ENCODE data around the gene SULF2. TPM values are rescaled to one million over a fixed set of nuclear protein-coding genes. Genes with fewer than 3 reads are reported as not detected.

Gene SULF2
- total RNA-seq, 4 donors from 2014 or later: 31.5 to 182 (median 94.4) TPM

DNA sequence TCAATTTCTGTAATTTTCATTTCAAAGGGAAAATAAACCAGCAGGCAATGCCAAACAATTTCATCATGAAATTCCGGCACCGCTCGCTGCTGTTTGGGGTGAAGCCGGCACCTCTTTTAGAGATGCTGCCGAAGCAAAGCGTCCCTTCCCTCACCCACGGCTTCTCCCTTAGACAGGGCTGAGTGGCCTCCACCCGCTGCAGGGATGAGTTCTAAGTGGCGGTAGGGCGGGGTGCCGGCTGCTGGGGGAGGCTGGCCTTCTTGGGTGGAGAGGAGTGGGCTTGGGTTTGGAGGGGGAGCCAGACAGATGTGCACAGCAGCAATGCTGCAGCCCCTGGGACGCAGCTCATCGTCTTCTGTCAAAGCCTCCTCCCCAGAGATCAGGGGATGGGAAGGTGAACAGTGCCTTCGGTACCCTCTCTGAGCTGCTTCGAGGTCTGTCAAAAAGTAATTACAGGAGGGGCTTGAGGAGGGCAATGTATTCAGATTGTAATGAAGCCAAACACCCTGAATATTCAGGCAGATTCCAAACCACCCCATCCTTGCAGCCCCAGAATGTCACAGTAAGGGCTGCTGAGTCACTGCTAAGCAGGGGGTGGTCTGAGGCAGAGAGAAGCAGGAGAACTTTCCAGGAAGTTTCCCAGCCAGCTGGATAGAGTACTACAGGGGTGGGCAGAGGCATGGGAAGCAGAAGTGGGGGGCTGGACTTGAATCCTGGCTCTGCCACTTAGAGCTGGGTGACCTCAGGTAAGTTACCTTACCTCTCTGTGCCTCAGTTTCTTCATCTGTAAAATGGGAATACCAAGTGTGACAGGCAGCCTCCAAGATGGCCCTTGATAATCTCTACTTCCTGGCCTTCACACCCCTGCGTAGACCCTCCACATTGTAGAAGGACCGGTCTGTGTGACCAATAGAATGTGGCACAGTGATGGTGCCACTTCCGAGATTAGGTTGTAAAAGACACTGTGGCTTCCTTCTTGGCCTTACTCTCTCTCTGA is 96.6 kb downstream of the SULF2 start:
- no peak overlapping the region for H3K27ac ChIP-seq
- no peak for DNase-seq
- H3K4me1 ChIP-seq: no peaks in the 10 kb centered on the region
- 75 to 92% methylated on average over 2 to 14 of the region's 18 CpGs for WGBS, 2 donors
- no peak overlapping the region for H3K4me3 ChIP-seq
- intact Hi-C loops (cut with DNase I): no loop called here
- no peaks in the 10 kb centered on the region for H3K27me3 ChIP-seq
- peaks cover 0 to 98% (median 4%) of the 10 kb centered on the region in 3 donors for H3K36me3 ChIP-seq
- no peak for TF ChIP-seq POLR2A (IDR thresholded peaks at IDR 0.05)
- TF ChIP-seq CTCF (IDR thresholded peaks at IDR 0.05): no peak
- H3K9me3 ChIP-seq: peaks cover 0 to 24% (median 18%) of the 10 kb centered on the region in 3 donors

DNA sequence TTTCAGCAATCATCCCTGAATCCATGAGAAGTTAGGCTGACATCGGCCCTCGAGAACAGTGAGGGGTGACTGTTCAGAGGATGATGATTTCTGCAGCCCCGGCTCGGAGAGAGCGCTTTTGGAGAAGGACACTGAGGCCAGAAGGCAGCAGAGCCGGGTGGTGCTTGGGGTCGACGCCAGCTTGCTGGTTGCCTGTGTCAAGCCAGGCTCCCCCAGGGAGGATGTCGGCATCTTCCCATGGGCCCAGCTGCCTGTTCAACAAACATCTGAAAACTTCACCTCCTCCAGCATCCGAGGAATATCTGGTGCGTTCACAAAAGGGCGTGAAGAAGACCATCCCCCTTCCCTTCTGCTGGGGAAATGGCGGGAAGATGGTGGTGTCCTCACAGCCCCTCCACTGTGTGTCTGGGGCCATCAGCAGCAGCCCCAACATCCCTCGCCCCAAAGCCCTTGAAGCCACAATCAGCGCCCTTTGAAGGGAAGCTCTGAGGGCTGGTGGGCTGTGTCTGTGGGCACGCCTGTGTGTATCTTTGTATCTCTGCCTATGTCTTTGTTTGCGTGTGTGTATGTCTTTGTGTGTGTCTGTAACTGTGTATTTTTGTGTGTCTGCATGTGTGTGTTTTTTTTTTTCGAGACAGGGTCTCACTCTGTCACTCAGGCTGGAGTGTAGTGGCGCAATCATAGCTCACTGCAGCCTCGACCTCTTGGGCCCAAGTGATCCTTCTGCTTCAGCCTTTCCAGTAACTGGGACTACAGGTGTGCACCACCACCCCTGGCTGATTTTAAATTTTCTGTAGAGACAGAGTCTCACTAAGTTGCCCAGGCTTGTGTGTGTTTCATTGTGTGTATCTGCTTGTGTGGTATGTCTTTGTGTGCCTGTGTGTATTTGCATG is 97.9 kb downstream of the SULF2 start:
- Histone ChIP-seq H3K4me3 (no peak overlapping the region), H3K36me3 (peaks cover 0 to 100% (median under 1%) of the 10 kb centered on the region in 3 donors), H3K27ac (no peak overlapping the region), H3K27me3 (no peaks in the 10 kb centered on the region), H3K9me3 (peaks cover 0 to 14% (median 14%) of the 10 kb centered on the region in 3 donors), H3K4me1 (peaks cover 6 to 12% (median 7%) of the 10 kb centered on the region in 3 donors)
- 83 to 91% methylated on average over 12 to 15 of the region's 20 CpGs for WGBS, 2 donors
- TF ChIP-seq CTCF (IDR thresholded peaks at IDR 0.05) (no peak), POLR2A (IDR thresholded peaks at IDR 0.05) (no peak)
- intact Hi-C loops (cut with DNase I): no loop called here
- no peak for DNase-seq

- Histone ChIP-seq H3K9me3 (peaks cover 0 to 6% (median 6%) of the 10 kb centered on the region in 3 donors), H3K27ac (no peak overlapping the region), H3K4me3 (no peak overlapping the region), H3K36me3 (peaks cover 0 to 100% (median 0%) of the 10 kb centered on the region in 3 donors), H3K4me1 (peaks cover 9 to 20% (median 13%) of the 10 kb centered on the region in 3 donors), H3K27me3 (no peaks in the 10 kb centered on the region)
- intact Hi-C loops (cut with DNase I): no loop called here
- no peak for DNase-seq
- 80% methylated on average over 1 to 5 of the region's 14 CpGs for WGBS, 2 donors
- no peak for TF ChIP-seq POLR2A (IDR thresholded peaks at IDR 0.05)
- no peak for TF ChIP-seq CTCF (IDR thresholded peaks at IDR 0.05)
Observed at GRCh38 chr20:47686545-47686944, 98.7 kb downstream of the SULF2 start.

- Histone ChIP-seq H3K36me3 (peaks cover 0 to 100% (median 0%) of the 10 kb centered on the region in 3 donors), H3K4me1 (peaks cover 9 to 22% (median 13%) of the 10 kb centered on the region in 3 donors), H3K9me3 (no peaks in the 10 kb centered on the region), H3K4me3 (no peak overlapping the region), H3K27ac (no peak overlapping the region), H3K27me3 (no peaks in the 10 kb centered on the region)
- WGBS, 2 donors: 79 to 86% methylated on average over 5 to 18 of the region's 26 CpGs
- no peak for DNase-seq
- TF ChIP-seq CTCF (IDR thresholded peaks at IDR 0.05): no peak
- TF ChIP-seq POLR2A (IDR thresholded peaks at IDR 0.05): no peak
- intact Hi-C loops (cut with DNase I): no loop called here
Observed at GRCh38 chr20:47684306-47685080, 100.8 kb downstream of the SULF2 start.
